ENCODE data around the gene TMEM53. TPM values are rescaled to one million over a fixed set of nuclear protein-coding genes. Genes with fewer than 3 reads are reported as not detected.
"Not testable (repeated sequence)": the region's sequence is repeated elsewhere in the genome, so short reads cannot be mapped to it uniquely, and the experiment has no call there.

The TMEM53 gene
- total RNA-seq, 1 donor from 2014 or later, result 3.6 TPM

DNA sequence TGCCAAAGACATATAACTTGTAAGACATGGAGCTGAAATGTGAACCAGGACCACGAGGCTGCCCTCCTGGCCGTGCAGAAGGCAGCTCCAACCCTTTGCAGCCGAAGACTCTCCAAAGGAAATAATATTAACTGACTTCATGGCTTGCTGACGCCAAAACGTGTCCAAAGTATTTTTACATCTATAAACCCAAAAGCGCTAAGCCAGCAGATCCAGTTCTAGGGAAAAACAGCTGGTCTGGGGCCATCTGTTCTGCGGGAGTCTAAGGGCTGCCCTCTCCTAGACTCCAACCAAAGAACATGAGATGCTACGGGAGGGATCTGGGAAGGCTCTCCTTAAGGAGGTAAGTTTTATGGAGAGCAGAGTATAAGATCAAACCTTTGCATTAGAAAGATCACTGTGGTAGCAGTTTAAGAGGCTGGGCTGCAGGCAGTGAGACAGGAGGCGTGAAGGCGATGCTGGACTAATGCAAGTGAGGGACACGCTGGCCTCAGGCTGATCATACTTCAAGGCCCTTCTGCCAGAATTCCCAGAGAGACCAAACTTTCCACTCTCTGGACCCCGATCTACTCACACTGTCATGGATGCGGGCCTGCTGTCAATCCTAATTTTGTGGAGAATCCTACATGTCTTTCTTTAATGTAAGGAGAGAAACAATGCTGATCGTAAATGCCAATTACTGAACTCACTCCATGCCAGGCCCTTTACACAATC lies 1.2 kb downstream of the TMEM53 start:
- peak; percentile 66 for DNase-seq (ENCODE audit: low spot score)

DNA sequence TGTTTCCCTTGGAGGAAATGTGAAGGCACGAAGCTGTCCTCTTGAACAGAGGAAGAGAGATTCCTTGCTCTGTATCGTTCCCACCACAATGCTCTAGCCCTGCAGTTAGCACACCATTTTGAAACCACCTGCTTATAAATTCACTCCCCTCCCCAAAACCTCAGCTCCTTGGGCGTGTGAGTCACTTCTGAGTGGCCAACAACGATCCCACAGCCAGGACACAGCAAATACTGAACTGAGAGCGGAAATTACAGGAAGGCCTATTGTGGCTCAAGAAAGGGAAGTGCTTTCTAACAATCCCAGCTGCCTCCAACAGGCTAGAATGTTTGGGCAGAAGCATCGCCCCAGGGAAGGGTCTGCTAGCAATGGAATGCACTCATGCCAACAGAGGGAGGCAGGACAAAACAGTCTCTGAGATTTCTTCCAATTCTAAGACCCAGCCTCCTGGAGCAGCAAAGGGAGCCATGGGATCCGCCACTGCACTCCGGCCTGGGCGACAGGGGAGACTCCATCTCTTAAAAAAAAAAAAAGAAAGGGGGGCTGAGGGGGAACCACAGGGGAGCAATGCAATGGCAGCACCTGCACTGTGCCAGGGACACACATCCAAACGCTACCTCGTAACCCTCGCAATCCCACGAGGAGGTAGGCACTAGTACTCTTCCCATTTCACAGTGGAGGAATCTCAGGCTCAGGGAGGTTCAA lies 1.9 kb downstream of the TMEM53 start:
- DNase-seq (ENCODE audit: low spot score), result peak; percentile 59

- DNase-seq (ENCODE audit: low spot score), result no peak
Measured at GRCh38 chr1:44670751-44671640, 3.3 kb downstream of the TMEM53 start.

DNA sequence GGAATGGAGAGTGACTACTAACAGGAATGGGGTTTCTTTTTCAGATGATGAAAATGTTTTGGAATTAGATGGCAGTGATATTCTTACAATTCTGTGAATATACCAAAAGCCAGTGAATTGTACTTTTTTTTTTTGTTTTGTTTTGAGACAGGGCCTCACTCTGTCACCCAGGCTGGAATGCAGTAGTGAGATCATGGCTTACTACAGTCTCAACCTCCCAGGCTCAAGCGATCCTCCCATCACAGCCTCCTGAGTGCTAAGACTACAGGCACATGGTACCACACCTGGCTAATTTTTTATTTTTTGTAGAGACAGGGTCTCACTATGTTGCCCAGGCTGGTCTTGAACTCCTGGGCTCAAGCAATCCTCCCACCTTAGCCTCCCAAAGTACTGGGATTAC lies 7.6 kb downstream of the TMEM53 start:
- not testable (repeated sequence) for DNase-seq (ENCODE audit: low spot score)

GRCh38 chr1:44664730-44665370 lies 9.4 kb downstream of the TMEM53 start:
- no peak for DNase-seq (ENCODE audit: low spot score)

GRCh38 chr1:44663417-44663816 lies 10.9 kb downstream of the TMEM53 start:
- DNase-seq (ENCODE audit: low spot score), result no peak

DNA sequence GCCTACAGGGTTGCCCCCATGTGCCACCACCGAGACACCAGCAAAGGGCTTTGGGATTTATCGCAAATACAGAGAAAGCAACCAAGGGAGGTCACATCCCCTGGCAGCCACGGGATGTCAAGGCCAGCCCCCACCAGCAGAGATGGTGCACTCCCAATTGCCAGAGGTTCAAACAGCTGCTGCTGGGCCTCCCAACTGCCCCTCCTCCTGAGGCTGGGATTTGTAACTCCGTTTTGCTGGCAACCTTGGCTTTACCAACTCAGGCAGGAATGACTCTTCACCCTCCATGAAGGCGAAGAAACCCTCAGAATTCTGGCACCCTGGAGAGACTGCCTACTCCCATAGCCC lies 11.6 kb downstream of the TMEM53 start:
- DNase-seq (ENCODE audit: low spot score), result no peak

DNA sequence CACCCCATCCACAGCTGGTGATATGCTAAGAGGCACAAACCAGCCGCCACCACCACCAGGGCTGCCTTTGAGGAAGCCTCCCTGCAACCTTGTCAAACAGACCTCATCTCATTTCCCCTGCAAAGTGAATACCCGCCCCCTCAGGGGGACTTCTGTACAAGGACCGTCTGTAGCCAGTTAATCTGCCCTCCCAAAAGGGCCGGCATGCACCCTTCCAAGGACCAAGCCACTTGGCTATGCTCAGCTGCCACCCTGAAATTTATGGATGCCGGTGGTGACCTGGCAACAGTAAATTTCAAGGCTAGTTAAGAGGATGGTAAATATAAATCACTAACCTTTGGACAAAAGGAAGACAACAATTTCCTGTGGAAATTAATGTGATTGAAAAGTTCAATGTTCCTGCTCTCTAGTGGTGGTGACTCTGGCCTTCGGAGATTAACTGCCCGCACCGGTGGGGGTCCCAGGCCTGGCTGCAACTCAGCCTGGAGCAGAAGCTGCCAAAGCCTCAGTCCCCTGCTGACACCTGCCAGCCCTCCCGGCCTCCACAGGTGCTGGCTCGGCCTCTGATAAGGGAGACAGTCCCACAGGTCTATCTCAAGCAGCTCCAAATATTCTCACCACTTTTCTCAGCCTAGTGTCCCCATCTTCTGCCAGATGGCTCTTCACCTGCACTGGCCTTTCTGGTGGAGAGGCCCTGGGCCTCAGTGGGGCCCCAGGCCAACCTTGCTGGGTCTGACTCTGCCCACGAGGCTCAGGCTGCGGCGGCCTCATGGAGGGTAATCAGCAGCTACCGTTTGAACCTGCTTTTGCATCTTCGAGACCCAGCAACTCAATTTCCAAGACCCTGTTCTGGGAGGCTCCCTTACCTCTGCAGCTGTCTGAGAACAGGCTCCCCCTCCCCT lies 12.2 kb downstream of the TMEM53 start:
- no peak for DNase-seq (ENCODE audit: low spot score)

DNA sequence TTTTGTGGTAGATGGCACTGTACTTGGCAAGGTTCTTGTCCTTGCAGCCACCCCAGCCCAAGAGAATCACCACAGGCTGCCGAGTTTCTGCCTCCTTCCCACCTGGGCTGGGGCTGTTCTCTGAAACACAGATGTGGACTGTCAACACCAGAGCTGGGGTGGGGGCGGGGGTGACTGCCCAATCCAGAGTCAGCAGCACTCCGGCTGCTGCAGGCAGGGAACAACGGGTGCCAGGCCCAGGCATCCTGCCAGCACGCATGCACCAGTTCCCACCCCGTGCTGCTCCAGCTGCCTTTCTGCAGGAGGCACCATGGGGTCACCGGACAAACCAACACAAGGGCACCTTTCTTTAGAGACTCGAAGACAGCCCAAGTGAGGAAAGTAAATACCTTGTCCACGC lies 14.1 kb downstream of the TMEM53 start:
- DNase-seq (ENCODE audit: low spot score), result no peak

DNA sequence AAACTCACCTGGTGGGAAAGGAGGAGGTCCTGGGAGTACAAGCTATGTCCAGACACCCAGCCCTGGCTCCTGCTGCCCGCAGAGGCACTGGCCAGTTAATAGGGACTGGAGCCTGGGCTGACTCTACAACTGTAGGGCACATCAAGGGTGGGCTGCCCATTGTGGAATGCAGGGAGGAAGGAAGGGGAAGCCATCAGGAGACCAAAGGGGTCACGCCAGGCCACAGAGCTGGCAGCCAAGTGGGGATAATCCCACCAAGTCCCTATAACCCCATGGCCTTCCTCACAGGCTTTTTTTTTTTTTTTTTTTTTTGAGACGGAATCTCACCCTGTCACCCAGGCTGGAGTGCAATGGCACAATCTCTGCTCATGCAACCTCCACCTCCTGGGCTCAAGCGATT lies 14.7 kb downstream of the TMEM53 start:
- DNase-seq (ENCODE audit: low spot score), result no peak

DNA sequence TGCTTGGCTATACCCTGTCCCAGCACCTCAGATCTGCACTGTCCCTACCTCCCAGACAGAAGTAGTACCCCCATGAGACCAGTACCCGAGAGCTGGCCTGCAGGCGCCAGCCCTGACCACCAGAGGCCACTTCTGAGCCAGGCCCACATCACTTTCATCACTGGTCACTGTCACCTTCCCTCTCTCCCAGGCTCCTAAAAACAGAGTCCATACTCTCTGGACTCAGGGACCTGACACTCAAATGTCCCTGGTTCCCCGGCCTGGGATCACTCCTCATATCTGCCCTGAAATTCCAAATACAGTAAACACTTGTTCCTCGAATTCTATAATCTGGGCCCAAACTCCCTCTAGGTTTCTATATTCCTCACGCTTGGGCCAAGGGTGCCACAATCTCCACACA lies 18.7 kb downstream of the TMEM53 start:
- DNase-seq (ENCODE audit: low spot score), result no peak

DNA sequence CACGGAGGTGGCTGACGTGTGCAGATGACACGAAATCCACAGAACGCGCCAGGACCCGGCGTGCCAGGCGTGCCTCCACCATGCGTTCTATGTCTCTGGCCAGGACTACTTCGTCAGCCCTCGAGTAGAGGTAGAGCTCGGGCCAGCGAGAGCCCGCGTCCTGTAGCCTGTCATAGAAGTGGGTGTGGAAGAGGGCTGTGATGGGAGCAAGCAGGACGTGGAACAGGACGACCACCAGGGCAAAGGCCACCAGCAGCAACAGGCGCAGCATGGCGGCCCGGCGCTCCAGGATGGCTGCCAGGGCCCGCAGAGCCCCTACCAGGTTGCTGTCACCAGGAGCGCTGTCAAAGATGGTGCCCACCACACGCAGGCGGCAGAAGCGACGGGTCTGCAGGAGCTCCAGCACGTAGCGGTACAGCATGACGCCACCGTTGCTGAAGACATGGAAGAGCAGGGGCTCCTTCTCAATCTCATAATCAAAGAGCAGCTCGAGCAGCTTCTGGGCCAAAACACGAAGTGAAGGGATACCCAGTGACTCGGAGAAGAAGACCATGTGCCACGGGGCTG lies 19.6 kb downstream of the TMEM53 start:
- DNase-seq (ENCODE audit: low spot score), result no peak

DNA sequence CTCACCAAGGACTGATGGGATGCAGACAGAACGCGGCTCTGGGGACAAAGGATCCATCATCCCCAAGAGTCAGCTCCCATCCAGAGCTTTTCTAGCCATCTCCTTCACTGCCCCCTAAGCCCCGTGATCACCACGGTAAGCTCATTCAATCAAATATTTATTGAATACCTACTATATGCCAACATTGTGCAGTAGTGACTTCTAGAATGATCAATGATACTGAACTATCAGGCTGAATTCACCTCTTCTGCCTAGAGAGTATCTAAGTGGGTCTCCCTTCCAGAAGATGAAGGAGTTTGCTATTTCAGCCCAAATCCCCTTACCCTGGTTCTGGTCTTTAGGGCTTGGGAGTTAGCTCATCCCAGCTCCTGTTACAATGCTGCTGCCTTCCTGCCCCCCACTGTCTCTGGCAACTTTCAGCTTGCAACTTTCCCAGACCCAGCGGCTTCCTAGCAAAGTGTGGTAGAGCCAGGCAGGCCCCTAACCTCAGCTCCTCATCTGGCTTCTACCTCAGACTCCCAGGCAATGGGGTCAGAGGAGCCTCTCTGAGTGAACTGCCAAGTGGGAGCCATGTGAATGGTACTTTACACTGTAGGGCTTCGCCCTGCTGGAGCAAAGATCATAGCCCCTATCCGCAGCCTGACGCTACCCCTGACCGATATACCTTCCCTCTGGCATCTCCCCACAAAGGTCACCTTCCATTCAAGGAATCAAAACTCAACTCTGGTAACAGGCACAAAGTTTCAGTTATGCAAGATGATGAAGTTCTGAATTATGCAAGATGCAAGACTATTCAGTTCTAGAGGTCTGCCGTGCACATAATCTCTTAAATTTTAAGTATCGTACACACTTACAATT lies 20.9 kb downstream of the TMEM53 start:
- no peak for DNase-seq (ENCODE audit: low spot score)

DNA sequence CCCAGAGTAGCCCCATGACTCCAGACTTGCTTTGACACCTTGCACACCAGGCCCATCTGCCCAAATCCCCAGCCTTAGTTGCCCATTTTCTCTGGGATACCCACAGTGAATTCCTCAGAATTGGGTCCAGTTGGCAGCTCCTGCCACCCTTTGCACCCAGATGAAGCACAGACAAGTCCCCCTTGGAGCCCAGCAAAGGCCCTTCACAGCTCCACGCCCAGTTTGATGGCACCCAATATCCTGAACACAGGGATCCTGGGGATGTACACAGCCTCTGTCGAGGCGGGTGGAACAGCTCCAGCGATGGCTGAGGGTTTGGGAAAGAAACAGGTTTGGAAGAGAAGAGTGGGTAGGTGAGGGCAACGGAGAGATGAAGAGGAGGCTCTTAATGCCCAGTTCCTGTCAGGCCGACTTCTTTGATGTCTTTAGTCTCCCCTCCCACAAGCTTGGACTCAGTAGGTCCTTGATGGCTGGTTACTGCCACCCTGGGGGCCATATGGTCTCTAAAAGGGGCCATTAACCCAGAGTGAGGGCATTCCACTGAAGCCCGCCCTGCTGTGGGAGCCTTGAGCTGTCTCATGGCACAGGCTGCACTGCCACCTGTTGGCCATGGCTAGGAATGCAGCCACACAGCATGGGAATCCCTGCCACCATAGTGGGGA lies 21.7 kb downstream of the TMEM53 start:
- peak; percentile 70 for DNase-seq (ENCODE audit: low spot score)

GRCh38 chr1:44651069-44651468 lies 23.2 kb downstream of the TMEM53 start:
- DNase-seq (ENCODE audit: low spot score), result no peak

DNA sequence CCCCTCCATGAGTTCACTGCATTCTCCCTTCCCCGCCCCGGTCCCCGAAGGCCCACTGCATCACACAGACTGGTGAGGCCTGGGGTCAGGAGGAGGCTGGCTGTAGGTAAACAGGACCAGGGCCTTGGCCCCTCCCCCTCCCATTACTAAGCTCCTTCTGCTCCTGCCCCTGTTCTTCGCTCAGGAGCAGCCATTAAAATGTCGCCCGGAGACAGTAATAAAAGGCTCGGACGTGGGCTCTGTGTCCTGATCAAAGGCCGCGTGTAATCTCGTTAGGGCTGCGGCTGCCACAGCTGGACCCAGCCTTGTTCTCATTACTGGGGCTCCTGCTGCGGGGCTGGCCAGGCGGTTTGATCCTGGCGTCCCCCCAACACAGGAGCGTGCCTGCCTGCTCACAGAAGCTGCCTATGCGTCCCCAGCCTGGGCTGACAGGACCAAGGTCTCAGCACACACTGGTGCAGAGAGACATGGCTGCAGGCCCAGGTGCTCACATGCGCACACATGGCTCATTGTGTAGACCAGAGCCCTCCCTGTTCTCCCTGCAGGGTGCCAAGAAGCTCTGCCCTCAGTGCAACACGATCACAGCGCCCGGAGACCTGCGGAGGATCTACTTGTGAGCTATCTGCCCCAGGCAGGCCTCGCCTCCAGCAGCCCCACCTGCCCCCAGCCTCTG lies 24.0 kb downstream of the TMEM53 start:
- DNase-seq (ENCODE audit: low spot score), result no peak

DNA sequence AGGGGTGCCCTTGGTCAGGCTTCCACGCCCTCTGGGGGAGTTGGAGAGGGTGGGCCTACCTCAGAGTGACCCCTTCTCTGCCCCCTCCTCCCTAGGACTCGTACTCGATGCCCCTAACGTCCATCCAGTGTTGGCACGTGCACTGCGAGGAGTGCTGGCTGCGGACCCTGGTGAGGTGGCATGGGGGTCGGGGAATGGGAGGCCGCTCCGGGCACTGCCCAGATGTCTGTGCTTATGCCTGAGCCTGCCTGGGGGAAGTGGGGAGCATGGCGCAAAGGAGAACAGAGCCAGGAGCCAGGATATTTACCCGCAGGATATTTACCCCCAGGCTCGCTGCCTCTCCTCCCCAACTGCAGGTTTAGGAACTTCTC lies 24.5 kb downstream of the TMEM53 start:
- DNase-seq (ENCODE audit: low spot score), result no peak

DNA sequence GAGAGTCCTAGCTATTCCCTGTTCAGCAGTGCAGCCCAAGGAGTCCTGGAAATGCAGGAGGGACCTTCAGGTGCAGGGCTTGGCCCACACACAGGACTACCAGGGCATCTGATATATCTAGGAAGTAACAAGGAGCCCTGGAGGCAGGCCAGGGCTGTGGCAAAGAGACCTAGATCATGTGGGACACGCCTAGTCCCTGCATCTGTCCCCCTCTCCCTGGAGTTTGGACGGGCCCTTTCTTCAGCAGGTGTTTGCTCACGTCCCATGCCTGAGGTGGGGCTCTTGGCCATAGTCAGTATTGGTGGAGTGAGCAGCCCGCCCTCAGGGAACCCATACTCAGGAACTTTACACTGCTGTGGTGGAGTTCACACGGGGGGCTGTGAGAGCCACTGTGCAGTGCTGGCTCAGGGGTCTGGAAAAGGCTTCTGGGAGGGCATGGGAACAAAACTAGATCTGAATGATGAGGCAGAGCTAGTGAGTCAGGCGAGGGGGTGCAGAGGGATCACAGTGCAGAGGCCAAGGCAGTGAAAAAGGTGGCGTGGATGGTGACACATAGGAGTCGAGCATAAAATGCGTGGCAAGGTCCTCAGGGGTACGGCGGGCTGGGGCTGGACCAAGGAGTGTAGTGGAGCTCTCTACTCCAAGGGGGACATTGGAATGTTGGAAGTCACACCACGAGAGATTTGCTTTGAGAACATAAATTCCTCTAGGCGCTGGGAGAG lies 25.6 kb downstream of the TMEM53 start:
- DNase-seq (ENCODE audit: low spot score), result no peak

Measured in umbilical cord (tissue), 2 donors.